ENCODE results near the gene TMEM53. TPM values are rescaled to one million over a fixed set of nuclear protein-coding genes. Genes with fewer than 3 reads are reported as not detected.

Gene TMEM53
- polyA plus RNA-seq, 1 donor: 5.9 TPM

- no peak for DNase-seq (ENCODE audit: low read depth)
These were observed 44.2 kb downstream of the TMEM53 start for GRCh38 chr1:44630116-44630515.

- no peak for DNase-seq (ENCODE audit: low read depth)
These were observed 45.1 kb downstream of the TMEM53 start for GRCh38 chr1:44628962-44629756.

- DNase-seq (ENCODE audit: low read depth): no peak
These were observed 48.9 kb downstream of the TMEM53 start for GRCh38 chr1:44625348-44625747.

- DNase-seq (ENCODE audit: low read depth): no peak
These were observed 49.9 kb downstream of the TMEM53 start for GRCh38 chr1:44624268-44624901.

- no peak for DNase-seq (ENCODE audit: low read depth)
These were observed 52.4 kb downstream of the TMEM53 start for GRCh38 chr1:44621841-44622286.

- DNase-seq (ENCODE audit: low read depth): no peak
These were observed 54.2 kb downstream of the TMEM53 start for GRCh38 chr1:44620072-44620471.

GRCh38 chr1:44619261-44619900 lies 54.9 kb downstream of the TMEM53 start:
- DNase-seq (ENCODE audit: low read depth): no peak

- DNase-seq (ENCODE audit: low read depth): no peak
These were observed 56.6 kb downstream of the TMEM53 start for GRCh38 chr1:44617703-44618029.

- no peak for DNase-seq (ENCODE audit: low read depth)
These were observed 57.1 kb downstream of the TMEM53 start for GRCh38 chr1:44616991-44617702.

- DNase-seq (ENCODE audit: low read depth): no peak
These were observed 57.8 kb downstream of the TMEM53 start for GRCh38 chr1:44616284-44616990.

- DNase-seq (ENCODE audit: low read depth): no peak
These were observed 60.3 kb downstream of the TMEM53 start for GRCh38 chr1:44613941-44614340.

GRCh38 chr1:44611866-44612265 lies 62.4 kb downstream of the TMEM53 start:
- no peak for DNase-seq (ENCODE audit: low read depth)

GRCh38 chr1:44611419-44611818 lies 62.9 kb downstream of the TMEM53 start:
- DNase-seq (ENCODE audit: low read depth): no peak

GRCh38 chr1:44610527-44611148 lies 63.6 kb downstream of the TMEM53 start:
- DNase-seq (ENCODE audit: low read depth): no peak

GRCh38 chr1:44609768-44610526 lies 64.3 kb downstream of the TMEM53 start:
- no peak for DNase-seq (ENCODE audit: low read depth)

GRCh38 chr1:44609412-44609767 lies 64.9 kb downstream of the TMEM53 start:
- DNase-seq (ENCODE audit: low read depth): no peak

GRCh38 chr1:44608141-44608540 lies 66.1 kb downstream of the TMEM53 start:
- no peak for DNase-seq (ENCODE audit: low read depth)

GRCh38 chr1:44606701-44607281 lies 67.5 kb downstream of the TMEM53 start:
- no peak for DNase-seq (ENCODE audit: low read depth)

- DNase-seq (ENCODE audit: low read depth): no peak
These were observed 68.2 kb downstream of the TMEM53 start for GRCh38 chr1:44605914-44606615.

Measured in forelimb muscle (tissue), 1 donor.